ENCODE measurements around the gene TGFBR3. TPM values are rescaled to one million over a fixed set of nuclear protein-coding genes. Genes with fewer than 3 reads are reported as not detected.

Gene TGFBR3
- total RNA-seq, 1 experiment from 2014 or later: 3.1 TPM

GRCh38 chr1:91752324-91752723 lies 133.6 kb downstream of the TGFBR3 start:
- H3K27me3 ChIP-seq (replicated peaks; ENCODE audit: insufficient read depth, low read depth, low read length, poor library complexity): no peaks in the 10 kb centered on the region
- ChIA-PET CTCF (no interaction called here), POLR2A (ENCODE audit: low non-redundant PET) (no interaction called here)
- H3K4me3 ChIP-seq (ENCODE audit: low read depth, low read length, poor library complexity, severe bottlenecking): no peak overlapping the region
- no TSS peak for BruUV-seq (replicated peaks)
- H3K9me3 ChIP-seq (ENCODE audit: low read depth, low read length, poor library complexity, severe bottlenecking): peaks cover 1% of the 10 kb centered on the region
- H3K36me3 ChIP-seq (ENCODE audit: insufficient read depth, low read length, poor library complexity, severe bottlenecking): no peaks in the 10 kb centered on the region
- peaks cover 8% of the 10 kb centered on the region for H3K4me1 ChIP-seq (ENCODE audit: insufficient read depth, low read length, poor library complexity, severe bottlenecking)
- DNase-seq (ENCODE audit: low spot score): no peak
- TF ChIP-seq EZH2 (IDR thresholded peaks at IDR 0.05; ENCODE audit: borderline replicate concordance, low read depth, low read length, poor library complexity, severe bottlenecking): no peak
- TF ChIP-seq, protein P1, sequence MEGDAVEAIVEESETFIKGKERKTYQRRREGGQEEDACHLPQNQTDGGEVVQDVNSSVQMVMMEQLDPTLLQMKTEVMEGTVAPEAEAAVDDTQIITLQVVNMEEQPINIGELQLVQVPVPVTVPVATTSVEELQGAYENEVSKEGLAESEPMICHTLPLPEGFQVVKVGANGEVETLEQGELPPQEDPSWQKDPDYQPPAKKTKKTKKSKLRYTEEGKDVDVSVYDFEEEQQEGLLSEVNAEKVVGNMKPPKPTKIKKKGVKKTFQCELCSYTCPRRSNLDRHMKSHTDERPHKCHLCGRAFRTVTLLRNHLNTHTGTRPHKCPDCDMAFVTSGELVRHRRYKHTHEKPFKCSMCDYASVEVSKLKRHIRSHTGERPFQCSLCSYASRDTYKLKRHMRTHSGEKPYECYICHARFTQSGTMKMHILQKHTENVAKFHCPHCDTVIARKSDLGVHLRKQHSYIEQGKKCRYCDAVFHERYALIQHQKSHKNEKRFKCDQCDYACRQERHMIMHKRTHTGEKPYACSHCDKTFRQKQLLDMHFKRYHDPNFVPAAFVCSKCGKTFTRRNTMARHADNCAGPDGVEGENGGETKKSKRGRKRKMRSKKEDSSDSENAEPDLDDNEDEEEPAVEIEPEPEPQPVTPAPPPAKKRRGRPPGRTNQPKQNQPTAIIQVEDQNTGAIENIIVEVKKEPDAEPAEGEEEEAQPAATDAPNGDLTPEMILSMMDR (conservative IDR thresholded peaks at IDR 0.05; ENCODE audit: low read depth, low read length): no peak
- intact Hi-C loops (cut with micrococcal nuclease; ENCODE audit: unreplicated experiment): no loop called here
- H3K27ac ChIP-seq (ENCODE audit: low read depth, low read length, poor library complexity, severe bottlenecking): no peak overlapping the region

GRCh38 chr1:91751275-91751674 lies 134.7 kb downstream of the TGFBR3 start:
- ChIA-PET POLR2A (ENCODE audit: low non-redundant PET) (no interaction called here), CTCF (no interaction called here)
- Histone ChIP-seq H3K4me1 (ENCODE audit: insufficient read depth, low read length, poor library complexity, severe bottlenecking) (peaks cover 8% of the 10 kb centered on the region), H3K9me3 (ENCODE audit: low read depth, low read length, poor library complexity, severe bottlenecking) (peaks cover 10% of the 10 kb centered on the region), H3K27ac (ENCODE audit: low read depth, low read length, poor library complexity, severe bottlenecking) (no peak overlapping the region), H3K4me3 (ENCODE audit: low read depth, low read length, poor library complexity, severe bottlenecking) (no peak overlapping the region), H3K36me3 (ENCODE audit: insufficient read depth, low read length, poor library complexity, severe bottlenecking) (no peaks in the 10 kb centered on the region), H3K27me3 (replicated peaks; ENCODE audit: insufficient read depth, low read depth, low read length, poor library complexity) (no peaks in the 10 kb centered on the region)
- no TSS peak for BruUV-seq (replicated peaks)
- DNase-seq (ENCODE audit: low spot score): no peak
- intact Hi-C loops (cut with micrococcal nuclease; ENCODE audit: unreplicated experiment): no loop called here
- TF ChIP-seq EZH2 (IDR thresholded peaks at IDR 0.05; ENCODE audit: borderline replicate concordance, low read depth, low read length, poor library complexity, severe bottlenecking): no peak
- TF ChIP-seq, protein P1 (conservative IDR thresholded peaks at IDR 0.05; ENCODE audit: low read depth, low read length): no peak

DNA sequence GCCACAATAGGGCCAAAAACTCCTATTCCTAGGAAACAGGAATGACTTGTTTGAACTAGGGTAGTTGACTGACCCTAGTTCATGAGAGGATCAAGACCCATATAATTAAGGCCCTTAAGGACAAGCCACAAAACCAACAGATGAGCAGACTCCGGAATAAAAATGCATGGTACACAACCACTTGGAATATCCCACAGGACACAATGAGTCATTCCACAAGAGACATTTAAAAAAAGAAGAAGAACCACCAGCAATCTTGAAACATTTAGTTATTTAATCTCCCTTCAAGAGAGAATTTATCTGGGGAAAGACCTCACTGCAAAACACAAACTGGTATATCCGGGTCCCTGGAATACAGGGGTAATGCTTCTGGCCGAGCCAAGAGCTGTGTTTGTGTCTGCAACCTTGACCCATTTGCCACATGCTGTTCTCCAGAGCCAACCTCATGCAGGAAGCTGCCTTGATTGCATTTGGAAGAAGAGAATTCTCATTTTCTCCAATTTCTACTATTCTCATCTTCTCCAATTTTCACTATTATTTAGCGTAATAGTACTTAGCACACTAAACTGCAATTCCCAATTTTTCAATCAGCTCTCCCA lies 135.5 kb downstream of the TGFBR3 start:
- peaks cover 10% of the 10 kb centered on the region for H3K9me3 ChIP-seq (ENCODE audit: low read depth, low read length, poor library complexity, severe bottlenecking)
- no peak overlapping the region for H3K27ac ChIP-seq (ENCODE audit: low read depth, low read length, poor library complexity, severe bottlenecking)
- peaks cover 8% of the 10 kb centered on the region for H3K4me1 ChIP-seq (ENCODE audit: insufficient read depth, low read length, poor library complexity, severe bottlenecking)
- intact Hi-C loops (cut with micrococcal nuclease; ENCODE audit: unreplicated experiment): no loop called here
- H3K36me3 ChIP-seq (ENCODE audit: insufficient read depth, low read length, poor library complexity, severe bottlenecking): no peaks in the 10 kb centered on the region
- TF ChIP-seq EZH2 (IDR thresholded peaks at IDR 0.05; ENCODE audit: borderline replicate concordance, low read depth, low read length, poor library complexity, severe bottlenecking): no peak
- TF ChIP-seq, protein P1 (conservative IDR thresholded peaks at IDR 0.05; ENCODE audit: low read depth, low read length): no peak
- DNase-seq (ENCODE audit: low spot score): no peak
- H3K27me3 ChIP-seq (replicated peaks; ENCODE audit: insufficient read depth, low read depth, low read length, poor library complexity): no peaks in the 10 kb centered on the region
- BruUV-seq (replicated peaks): no TSS peak
- ChIA-PET CTCF (no interaction called here), POLR2A (ENCODE audit: low non-redundant PET) (no interaction called here)
- H3K4me3 ChIP-seq (ENCODE audit: low read depth, low read length, poor library complexity, severe bottlenecking): no peak overlapping the region

All from A673 (cell line).